Measurements from ENCODE around the gene RGS6.

DNA sequence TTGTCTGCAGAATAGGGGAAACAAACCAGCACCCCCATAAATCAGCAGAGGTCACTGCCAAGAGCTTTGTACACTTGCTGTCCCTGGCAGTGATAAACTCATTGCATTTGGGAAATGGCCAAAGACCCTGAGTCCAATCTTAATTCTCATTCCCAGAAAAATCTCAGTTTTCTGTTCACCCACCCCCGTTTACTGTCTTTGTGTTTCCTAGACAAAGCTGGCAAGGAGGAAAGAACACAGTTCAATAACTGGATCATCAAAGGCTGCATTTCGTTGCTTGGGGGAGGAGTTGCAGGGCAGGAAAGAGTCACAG is 596.6 kb downstream of the RGS6 start:
- TF ChIP-seq ZNF274 (IDR thresholded peaks at IDR 0.05; ENCODE audit: low read depth, low read length) (no peak), YY1 (IDR thresholded peaks at IDR 0.05; ENCODE audit: insufficient read depth, insufficient read length) (no peak), SUZ12 (IDR thresholded peaks at IDR 0.05; ENCODE audit: extremely low read depth, insufficient read depth, insufficient read length) (no peak)
